Lung (tissue), 12 donors: ENCODE measurements around the gene AP1M2. TPM values are rescaled to one million over a fixed set of nuclear protein-coding genes. Genes with fewer than 3 reads are reported as not detected.
A peak's percentile ranks its signal among the peaks of the same experiment; 100 is the strongest.

ENCODE experiments used
- ATAC-seq: fragments of 200-7000 bp; cut with Tn5 transposase; one replicate; pipeline ENCODE4 v1.9.1; 2020; ENCODE audit warnings: moderate number of reproducible peaks; ENCODE audit not compliant: insufficient read depth, low FRiP score
- DNase-seq, 3 donors: peaks; one replicate each; pipeline ENCODE4 v3.0.0-alpha.2; 2013 to 2017
- H3K27ac ChIP-seq, 2 donors: one replicate each; pipeline ENCODE4 v1.5.1; 2013; ENCODE audit warnings: mild to moderate bottlenecking in 2 of 2, moderate library complexity in 2 of 2, control low read depth in 1 of 2, inconsistent platforms in 1 of 2, low read depth in 1 of 2, low read length in 1 of 2
- H3K27me3 ChIP-seq, 3 donors: one replicate each; pipeline ENCODE4 v1.5.1; 2013; ENCODE audit warnings: low read length in 2 of 3; ENCODE audit not compliant: control insufficient read depth in 3 of 3, insufficient read depth in 3 of 3
- H3K36me3 ChIP-seq, 4 donors: one replicate each; pipeline ENCODE4 v1.5.1; 2013; ENCODE audit warnings: low read length in 4 of 4, mild to moderate bottlenecking in 1 of 4, moderate library complexity in 1 of 4; ENCODE audit not compliant: control insufficient read depth in 4 of 4, insufficient read depth in 4 of 4
- H3K4me1 ChIP-seq, 5 donors: one replicate each; pipeline ENCODE4 v1.5.1; 2013; ENCODE audit warnings: low read length in 5 of 5, mild to moderate bottlenecking in 2 of 5, moderate library complexity in 1 of 5; ENCODE audit not compliant: control insufficient read depth in 5 of 5, insufficient read depth in 5 of 5
- H3K4me3 ChIP-seq: one replicate; pipeline ENCODE4 v1.5.1; 2013; ENCODE audit warnings: mild to moderate bottlenecking, control low read depth, moderate library complexity
- H3K9ac ChIP-seq, 2 donors: one replicate each; pipeline ENCODE4 v1.5.1; 2013; ENCODE audit warnings: low read length in 2 of 2, control low read depth in 1 of 2; ENCODE audit not compliant: insufficient read depth in 1 of 2
- H3K9me3 ChIP-seq, 4 donors: one replicate each; pipeline ENCODE4 v1.5.1; 2013; ENCODE audit warnings: low read length in 3 of 4, mild to moderate bottlenecking in 1 of 4, moderate library complexity in 1 of 4; ENCODE audit not compliant: control insufficient read depth in 4 of 4, insufficient read depth in 3 of 4
- WGBS, 2 donors: extraction: QIAGEN DNeasy Blood & Tissue Kit; methylation state at CpG; one replicate each; pipeline ENCODE4 v1.1.7; 2013; 5-methylcytosine and 5-hydroxymethylcytosine counted together
- polyA plus RNA-seq, 2 donors: library from polyadenylated mRNA; stranded (reverse); fragments of 200-250 nt; gene quantifications; one replicate each; pipeline ENCODE4 v1.2.1, GENCODE V29; 2013
- total RNA-seq, 2 donors: library from RNA; depleted of rRNA in 1 of 2; stranded (reverse); fragments of >200 nt in 1 of 2; gene quantifications; one replicate each; pipeline ENCODE4 v1.2.1, GENCODE V29; 2014 to 2021
- TF ChIP-seq, protein P1 (sequence below): IDR thresholded peaks from 2 replicates; pipeline ENCODE4 v1.5.1; 2012; ENCODE audit warnings: mild to moderate bottlenecking; ENCODE audit errors: control extremely low read depth, extremely low read depth
- donor health status: control.
- donor health status: control.
- donor health status: Bipolar disorder and iron deficiency.
- donor health status: healthy.
- donor health status: DM: yes; HTN: yes; CAD: no.

The AP1M2 gene
- total and polyA plus RNA-seq, 4 donors, result 31.6 to 70.9 (median 48.9) TPM

DNA sequence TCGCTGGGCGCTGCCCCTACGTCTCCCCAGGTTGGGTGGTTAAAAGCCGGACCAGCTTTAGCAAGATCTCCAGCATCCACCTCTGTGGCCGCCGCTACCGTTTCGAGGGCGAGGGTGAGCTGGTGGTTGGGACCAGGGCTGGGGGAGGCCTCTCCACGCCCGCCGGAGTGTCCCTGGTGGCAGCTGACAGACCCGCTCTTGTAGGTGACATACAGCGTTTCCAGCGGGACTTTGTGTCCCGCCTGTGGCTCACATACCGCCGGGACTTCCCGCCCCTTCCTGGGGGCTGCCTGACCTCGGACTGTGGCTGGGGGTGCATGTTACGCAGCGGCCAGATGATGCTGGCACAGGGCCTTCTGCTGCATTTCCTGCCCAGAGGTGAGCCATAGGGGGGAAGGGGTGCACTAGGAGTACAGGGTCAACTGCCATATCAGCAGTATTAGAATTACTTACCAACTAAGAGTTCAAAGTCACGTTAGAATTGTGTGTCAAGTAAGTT, 42.3 kb downstream of the AP1M2 start:
- ATAC-seq (no peak), DNase-seq (no peak)
- H3K9ac ChIP-seq, result peak overlapping the region; percentile 46 to 47
- H3K27me3 ChIP-seq, result no peaks in the 10 kb centered on the region
- TF ChIP-seq, protein P1, sequence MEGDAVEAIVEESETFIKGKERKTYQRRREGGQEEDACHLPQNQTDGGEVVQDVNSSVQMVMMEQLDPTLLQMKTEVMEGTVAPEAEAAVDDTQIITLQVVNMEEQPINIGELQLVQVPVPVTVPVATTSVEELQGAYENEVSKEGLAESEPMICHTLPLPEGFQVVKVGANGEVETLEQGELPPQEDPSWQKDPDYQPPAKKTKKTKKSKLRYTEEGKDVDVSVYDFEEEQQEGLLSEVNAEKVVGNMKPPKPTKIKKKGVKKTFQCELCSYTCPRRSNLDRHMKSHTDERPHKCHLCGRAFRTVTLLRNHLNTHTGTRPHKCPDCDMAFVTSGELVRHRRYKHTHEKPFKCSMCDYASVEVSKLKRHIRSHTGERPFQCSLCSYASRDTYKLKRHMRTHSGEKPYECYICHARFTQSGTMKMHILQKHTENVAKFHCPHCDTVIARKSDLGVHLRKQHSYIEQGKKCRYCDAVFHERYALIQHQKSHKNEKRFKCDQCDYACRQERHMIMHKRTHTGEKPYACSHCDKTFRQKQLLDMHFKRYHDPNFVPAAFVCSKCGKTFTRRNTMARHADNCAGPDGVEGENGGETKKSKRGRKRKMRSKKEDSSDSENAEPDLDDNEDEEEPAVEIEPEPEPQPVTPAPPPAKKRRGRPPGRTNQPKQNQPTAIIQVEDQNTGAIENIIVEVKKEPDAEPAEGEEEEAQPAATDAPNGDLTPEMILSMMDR, result no peak
- H3K36me3 ChIP-seq, result peaks cover 0 to 25% (median 15%) of the 10 kb centered on the region in 4 donors
- H3K9me3 ChIP-seq, result no peaks in the 10 kb centered on the region
- peaks cover 0 to 9% (median 5%) of the 10 kb centered on the region in 5 donors for H3K4me1 ChIP-seq
- WGBS, 2 donors, result 49 to 54% methylated on average over 23 of the region's 23 CpGs
- H3K4me3 ChIP-seq, result peak overlapping the region; percentile 95
- H3K27ac ChIP-seq, result no peak overlapping the region

DNA sequence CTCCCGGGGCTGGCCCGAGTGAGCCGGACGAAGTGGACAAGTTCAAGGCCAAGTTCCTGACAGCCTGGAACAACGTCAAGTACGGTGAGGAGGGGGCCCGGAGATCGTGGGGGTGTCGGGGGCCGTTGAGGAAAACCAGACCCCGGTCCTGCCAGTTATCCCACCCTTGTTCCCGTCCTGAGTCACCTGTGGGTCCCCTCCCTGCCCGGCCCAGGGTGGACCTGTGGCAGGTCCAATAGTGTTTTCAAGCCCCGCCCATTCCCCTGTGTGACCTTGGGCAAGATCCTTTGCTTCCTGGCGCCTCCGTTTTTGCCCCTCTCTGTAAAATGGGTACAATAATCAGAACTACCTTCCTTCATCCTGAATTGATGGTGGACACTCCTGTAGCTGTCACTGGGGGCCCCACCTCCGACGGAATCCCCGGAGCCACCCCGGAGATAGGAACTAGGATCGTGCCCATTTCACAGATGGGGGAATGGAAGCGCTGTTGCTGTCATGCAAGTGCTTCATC, 42.8 kb downstream of the AP1M2 start:
- H3K36me3 ChIP-seq, result peaks cover 0 to 21% (median 14%) of the 10 kb centered on the region in 4 donors
- no peaks in the 10 kb centered on the region for H3K9me3 ChIP-seq
- H3K9ac ChIP-seq, result peak overlapping the region; percentile 46 to 47
- WGBS, 2 donors, result 22 to 28% methylated on average over 21 to 22 of the region's 22 CpGs
- no peak for ATAC-seq
- peak in 1 of 3 donors; percentile 31 for DNase-seq
- H3K4me1 ChIP-seq, result peaks cover 0 to 9% (median 5%) of the 10 kb centered on the region in 5 donors
- H3K27me3 ChIP-seq, result no peaks in the 10 kb centered on the region
- H3K4me3 ChIP-seq, result peak overlapping the region; percentile 95
- TF ChIP-seq, protein P1, result no peak
- peak overlapping the region; percentile 85 to 92 for H3K27ac ChIP-seq

DNA sequence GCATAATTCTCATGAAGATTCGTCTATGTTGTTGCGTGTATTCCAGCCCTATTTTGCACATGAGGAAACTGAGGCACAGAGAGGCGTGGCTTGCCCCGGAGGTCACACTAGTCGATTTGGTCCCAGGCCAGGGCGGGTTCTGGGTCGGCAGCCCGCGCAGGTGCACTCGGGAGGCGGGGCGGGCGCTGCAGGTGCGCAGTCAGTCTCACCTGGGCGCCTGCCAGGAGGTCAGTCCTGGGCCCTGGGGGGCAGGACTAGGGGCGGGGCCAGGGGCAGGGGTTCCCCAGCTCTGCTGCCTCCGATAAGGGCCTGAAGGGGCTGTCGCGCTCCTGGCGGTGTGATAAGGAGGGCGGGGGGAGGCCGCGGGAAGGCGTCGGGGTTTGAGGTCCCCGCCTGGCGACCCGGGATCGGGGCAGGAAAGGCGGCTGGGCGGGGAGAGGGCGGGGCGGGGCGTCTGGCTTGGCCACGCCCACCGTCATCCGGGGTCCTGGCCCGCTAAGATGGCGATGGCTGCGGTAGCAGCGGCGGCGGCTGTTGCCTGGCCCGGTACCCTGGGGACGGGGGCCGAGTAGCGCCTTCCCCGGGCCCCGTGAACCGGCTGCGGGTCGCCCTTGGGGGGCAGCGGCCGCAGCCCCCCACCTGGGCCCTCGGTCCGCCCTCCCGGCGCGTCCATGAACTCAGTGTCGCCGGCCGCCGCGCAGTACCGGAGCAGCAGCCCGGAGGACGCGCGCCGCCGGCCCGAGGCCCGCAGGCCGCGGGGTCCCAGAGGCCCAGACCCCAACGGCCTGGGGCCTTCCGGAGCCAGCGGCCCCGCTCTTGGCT, 43.5 kb downstream of the AP1M2 start, which contains the start of gene ATG4D:
TSS of gene ATG4D (plus strand) at position 485 of the 822 bp plus-strand sequence. CDS start at position 672, 187 bp downstream.
- H3K9me3 ChIP-seq, result no peaks in the 10 kb centered on the region
- peak within 1 kb of the TSS; percentile 95 for H3K4me3 ChIP-seq
- TF ChIP-seq, protein P1, result no peak
- peaks cover 0 to 9% (median 5%) of the 10 kb centered on the region in 5 donors for H3K4me1 ChIP-seq
- peaks cover 0 to 15% (median 8%) of the 10 kb centered on the region in 4 donors for H3K36me3 ChIP-seq
- H3K9ac ChIP-seq, result peak within 1 kb of the TSS; percentile 46 to 47
- peak within 1 kb of the TSS; percentile 85 to 92 for H3K27ac ChIP-seq
- no peaks in the 10 kb centered on the region for H3K27me3 ChIP-seq
- 1 to 2% methylated on average over 40 to 79 of the region's 79 CpGs for WGBS, 2 donors
- peak; percentile 80 to 92 (median 87) for DNase-seq
- ATAC-seq, result peak; percentile 94
